Keratinocyte (primary cell): Measurements from ENCODE around the gene KIFC3. TPM values are rescaled to one million over a fixed set of nuclear protein-coding genes. Genes with fewer than 3 reads are reported as not detected.

Experiments used
- DNase-seq: peaks from one replicate; pipeline ENCODE4 v3.0.0-alpha.2; 2011; ENCODE audit warnings: low read depth, missing footprints, low spot score
- FAIRE-seq: peaks from 2 replicates; lab custom pipeline; 2011; peaks lifted over from hg19 to GRCh38; lab: Jason Lieb, UNC
- H2AFZ ChIP-seq: 2 replicates; pipeline ENCODE4 v1.6.0; 2012; ENCODE audit warnings: low read length, control low read depth, inconsistent platforms; ENCODE audit not compliant: control insufficient read depth
- H3K27ac ChIP-seq: 2 replicates; pipeline ENCODE4 v1.5.1; 2011; ENCODE audit warnings: low read length; ENCODE audit not compliant: control insufficient read depth, insufficient read depth
- H3K27me3 ChIP-seq: 3 replicates; pipeline ENCODE4 v1.6.0; 2011; ENCODE audit warnings: low read length; ENCODE audit not compliant: control insufficient read depth, insufficient read depth; ENCODE audit errors: extremely low read depth
- H3K36me3 ChIP-seq, 2 experiments: 2 replicates in 1 of 2; 3 replicates in 1 of 2; pipeline ENCODE4 v1.5.1; 2011; ENCODE audit warnings: low read length in 2 of 2, mild to moderate bottlenecking in 1 of 2; ENCODE audit not compliant: control insufficient read depth in 2 of 2, insufficient read depth in 2 of 2; ENCODE audit errors: extremely low read depth in 1 of 2
- H3K4me1 ChIP-seq: 3 replicates; pipeline ENCODE4 v1.5.1; 2011; ENCODE audit warnings: low read length; ENCODE audit not compliant: control insufficient read depth, insufficient read depth; ENCODE audit errors: extremely low read depth
- H3K4me2 ChIP-seq: 3 replicates; pipeline ENCODE4 v1.6.0; 2011; ENCODE audit warnings: low read depth, low read length; ENCODE audit not compliant: control insufficient read depth, insufficient read depth; ENCODE audit errors: extremely low read depth
- H3K4me3 ChIP-seq, 3 experiments: fragments of 200-600 bp in 1 of 3; sonication (generic) in 1 of 3; 2 replicates in 2 of 3; 3 replicates in 1 of 3; pipeline ENCODE4 v1.5.1; 2011 to 2016; ENCODE audit warnings: low read length in 3 of 3, mild to moderate bottlenecking in 3 of 3, control low read depth in 2 of 3, inconsistent platforms in 1 of 3, low read depth in 1 of 3, mixed read lengths in 1 of 3, mixed run types in 1 of 3, moderate library complexity in 1 of 3; ENCODE audit not compliant: control insufficient read depth in 2 of 3, insufficient read depth in 2 of 3; ENCODE audit errors: extremely low read depth in 1 of 3
- H3K79me2 ChIP-seq: 2 replicates; pipeline ENCODE4 v1.6.0; 2012; ENCODE audit warnings: low read length; ENCODE audit not compliant: control insufficient read depth, insufficient read depth
- H3K9ac ChIP-seq: 3 replicates; pipeline ENCODE4 v1.6.0; 2011; ENCODE audit warnings: low read length; ENCODE audit not compliant: control insufficient read depth, insufficient read depth; ENCODE audit errors: extremely low read depth
- H3K9me1 ChIP-seq: 3 replicates; pipeline ENCODE4 v1.6.0; 2011; ENCODE audit warnings: low read length; ENCODE audit not compliant: control insufficient read depth, insufficient read depth; ENCODE audit errors: extremely low read depth
- H3K9me3 ChIP-seq: 2 replicates; pipeline ENCODE4 v1.5.1; 2012; ENCODE audit warnings: low read depth, low read length; ENCODE audit not compliant: control insufficient read depth
- H4K20me1 ChIP-seq: 3 replicates; pipeline ENCODE4 v1.6.0; 2011; ENCODE audit warnings: low read length; ENCODE audit not compliant: control insufficient read depth, insufficient read depth; ENCODE audit errors: extremely low read depth
- EZH2 ChIP-seq: IDR thresholded peaks from one replicate; pipeline ENCODE4 v1.6.1; 2012; ENCODE audit warnings: inconsistent platforms, mild to moderate bottlenecking, low read length, moderate library complexity
- dilution Hi-C: fragments of 300-500 bp; cut with MboI; formaldehyde crosslinking; loops from one replicate; pipeline ENCODE4 v1.7.0; 2020; ENCODE audit warnings: low sequenced_read_pairs; ENCODE audit not compliant: extremely low pct_ligation_motif_present
- polyA plus RNA-seq, 5 experiments: library from polyadenylated mRNA; depleted of rRNA in 3 of 5; stranded (reverse) in 3 of 5; stranded (forward) in 1 of 5; unstranded in 1 of 5; fragments of >200 nt; gene quantifications; 1 replicate in 1 of 5; 2 replicates in 3 of 5; 3 replicates in 1 of 5; pipeline versions ENCODE4 v1.2.1 to v1.2.3, GENCODE V29; 2011 to 2012; ENCODE audit warnings: missing spikeins in 2 of 5, low read depth in 1 of 5, low replicate concordance in 1 of 5
- TF ChIP-seq, protein P1 (sequence below), 3 experiments: IDR thresholded peaks in 1 of 3; conservative IDR thresholded peaks in 1 of 3; optimal IDR thresholded peaks in 1 of 3; 2 replicates in 2 of 3; 3 replicates in 1 of 3; pipeline versions ENCODE3 to v1.5.1; 2011; ENCODE audit warnings: low read length in 3 of 3, mild to moderate bottlenecking in 3 of 3, moderate library complexity in 2 of 3, control low read depth in 1 of 3, inconsistent platforms in 1 of 3; ENCODE audit not compliant: insufficient read depth in 2 of 3; ENCODE audit errors: extremely low read depth in 1 of 3

KIFC3 gene
- polyA plus RNA-seq, 1 donor (not counting 4 experiments of a cell fraction or from before 2014, with no cell fraction given): 22.7 TPM

DNA sequence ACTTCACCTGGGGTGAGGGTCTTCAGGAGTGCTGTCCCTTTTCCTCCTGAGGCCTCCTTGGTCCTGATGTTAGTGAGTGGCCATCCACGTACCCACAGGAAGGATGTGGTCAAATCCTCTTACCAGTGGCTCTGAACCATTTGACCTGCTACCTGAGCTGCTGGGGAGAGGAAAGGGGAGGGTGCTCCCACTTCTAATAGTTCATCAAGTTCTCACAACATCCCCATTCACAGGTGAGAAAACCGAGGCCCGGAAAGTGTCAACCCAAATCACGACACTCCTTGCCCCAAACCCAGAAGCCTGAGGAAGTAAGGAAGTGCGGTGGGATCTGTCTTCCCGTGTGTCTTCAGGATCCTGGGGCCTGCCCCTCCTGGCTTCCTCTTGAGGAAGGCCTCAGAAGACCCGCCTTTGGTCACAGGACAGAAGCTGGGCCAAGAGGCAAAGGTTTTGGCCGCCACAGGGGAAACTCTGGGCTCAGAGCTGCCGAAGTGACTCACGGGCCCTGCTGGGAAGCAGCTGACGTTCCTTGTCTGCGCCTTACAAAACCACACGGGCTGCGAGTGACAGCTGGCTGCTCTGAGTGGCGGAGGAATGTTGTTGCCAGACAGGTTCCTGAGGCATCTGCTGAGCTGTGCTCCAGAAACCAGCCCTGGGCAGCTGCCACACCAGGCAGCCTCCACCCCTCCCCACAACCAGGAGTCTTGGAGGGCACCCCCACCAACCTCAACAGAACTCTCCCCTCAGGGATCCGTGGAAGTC lies 13.9 kb upstream of the KIFC3 start:
- Histone ChIP-seq H3K27me3 (no peaks in the 10 kb centered on the region), H3K9me1 (peaks cover 5% of the 10 kb centered on the region), H4K20me1 (no peaks in the 10 kb centered on the region), H3K27ac (peak overlapping the region; percentile 61), H3K4me3 (peak overlapping the region in 1 of 3 experiments; percentile 26), H3K9me3 (no peaks in the 10 kb centered on the region), H2AFZ (peak overlapping the region; percentile 32), H3K36me3 (no peaks in the 10 kb centered on the region), H3K4me1 (peaks cover 40% of the 10 kb centered on the region), H3K9ac (peak overlapping the region; percentile 29), H3K4me2 (peak overlapping the region; percentile 74), H3K79me2 (no peaks in the 10 kb centered on the region)
- peak; percentile 93 for FAIRE-seq
- dilution Hi-C loops: no loop called here
- TF ChIP-seq, protein P1, sequence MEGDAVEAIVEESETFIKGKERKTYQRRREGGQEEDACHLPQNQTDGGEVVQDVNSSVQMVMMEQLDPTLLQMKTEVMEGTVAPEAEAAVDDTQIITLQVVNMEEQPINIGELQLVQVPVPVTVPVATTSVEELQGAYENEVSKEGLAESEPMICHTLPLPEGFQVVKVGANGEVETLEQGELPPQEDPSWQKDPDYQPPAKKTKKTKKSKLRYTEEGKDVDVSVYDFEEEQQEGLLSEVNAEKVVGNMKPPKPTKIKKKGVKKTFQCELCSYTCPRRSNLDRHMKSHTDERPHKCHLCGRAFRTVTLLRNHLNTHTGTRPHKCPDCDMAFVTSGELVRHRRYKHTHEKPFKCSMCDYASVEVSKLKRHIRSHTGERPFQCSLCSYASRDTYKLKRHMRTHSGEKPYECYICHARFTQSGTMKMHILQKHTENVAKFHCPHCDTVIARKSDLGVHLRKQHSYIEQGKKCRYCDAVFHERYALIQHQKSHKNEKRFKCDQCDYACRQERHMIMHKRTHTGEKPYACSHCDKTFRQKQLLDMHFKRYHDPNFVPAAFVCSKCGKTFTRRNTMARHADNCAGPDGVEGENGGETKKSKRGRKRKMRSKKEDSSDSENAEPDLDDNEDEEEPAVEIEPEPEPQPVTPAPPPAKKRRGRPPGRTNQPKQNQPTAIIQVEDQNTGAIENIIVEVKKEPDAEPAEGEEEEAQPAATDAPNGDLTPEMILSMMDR (optimal IDR thresholded peaks at IDR 0.05 in 1 of 3, IDR thresholded peaks at IDR 0.05 in 1 of 3, conservative IDR thresholded peaks at IDR 0.05 in 1 of 3; ENCODE audit: extremely low read depth in 1 of 3, insufficient read depth in 2 of 3, low read length in 3 of 3): no peak
- TF ChIP-seq EZH2: no peak
- DNase-seq: peak; percentile 75

DNA sequence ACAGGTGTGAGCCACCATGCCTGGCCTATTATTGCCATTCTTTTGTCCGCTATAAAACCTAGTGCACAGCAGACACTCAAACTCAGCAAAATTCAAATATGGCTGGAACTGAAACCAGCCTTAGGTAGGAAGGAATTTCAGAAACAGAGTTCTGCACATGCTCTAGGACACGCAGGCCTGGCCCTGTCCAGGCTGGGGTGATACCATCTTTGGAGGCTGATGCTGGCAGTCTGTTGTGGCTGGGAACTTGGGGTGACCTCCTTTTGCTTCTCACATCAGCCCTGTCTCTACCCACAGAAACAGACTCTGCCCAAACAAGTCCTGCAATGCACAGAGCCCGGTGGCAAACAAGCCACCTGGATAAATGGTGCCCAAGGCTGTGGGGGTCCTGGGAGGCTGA lies 12.6 kb upstream of the KIFC3 start:
- Histone ChIP-seq H4K20me1 (no peaks in the 10 kb centered on the region), H3K36me3 (no peaks in the 10 kb centered on the region), H3K27ac (peak overlapping the region; percentile 61), H3K27me3 (no peaks in the 10 kb centered on the region), H3K9me1 (peaks cover 7% of the 10 kb centered on the region), H3K79me2 (no peaks in the 10 kb centered on the region), H2AFZ (no peak overlapping the region), H3K4me1 (peaks cover 52% of the 10 kb centered on the region), H3K4me3 (no peak overlapping the region), H3K9me3 (no peaks in the 10 kb centered on the region), H3K4me2 (peak overlapping the region; percentile 50), H3K9ac (peak overlapping the region; percentile 13)
- no peak for TF ChIP-seq EZH2
- TF ChIP-seq, protein P1 (optimal IDR thresholded peaks at IDR 0.05 in 1 of 3, IDR thresholded peaks at IDR 0.05 in 1 of 3, conservative IDR thresholded peaks at IDR 0.05 in 1 of 3; ENCODE audit: extremely low read depth in 1 of 3, insufficient read depth in 2 of 3, low read length in 3 of 3): no peak
- DNase-seq (no peak), FAIRE-seq (no peak)
- dilution Hi-C loops: no loop called here
